GM12878 (cell line): Measurements from ENCODE around the gene CSMD2. TPM values are rescaled to one million over a fixed set of nuclear protein-coding genes. Genes with fewer than 3 reads are reported as not detected.

Source experiments
- ATAC-seq: fragments of 200-7000 bp; cut with Tn5 transposase; 3 replicates; pipeline ENCODE4 v1.9.1; 2020; ENCODE audit warnings: mild to moderate bottlenecking, moderate library complexity
- BruUV-seq: library from RNA; stranded (reverse); fragments of 400-500 nt; replicated peaks from 2 replicates; lab custom pipeline; 2021; lab: Mats Ljungman, UMichigan
- CTCF ChIA-PET: fragments of 300-600 bp; sonication (Branson Sonifier 250); formaldehyde crosslinking; extraction: SDS; loops from one replicate; lab custom pipeline; 2021; ENCODE audit warnings: inconsistent platforms; lab: Yijun Ruan, JAX
- POLR2A ChIA-PET: fragments of 350-600 bp; formaldehyde crosslinking; extraction: SDS; loops from one replicate; lab custom pipeline; 2021; ENCODE audit warnings: inconsistent platforms; lab: Charles Lee
- RAD21 ChIA-PET: fragments of 300-600 bp; sonication (Branson Sonifier 250); formaldehyde crosslinking; loops from one replicate; lab custom pipeline; 2023; ENCODE audit warnings: antibody characterized with exemption; ENCODE audit not compliant: unreplicated experiment; lab: Charles Lee
- SMC1A ChIA-PET: fragments of 300-600 bp; sonication (Branson Sonifier 250); formaldehyde crosslinking; loops from one replicate; lab custom pipeline; 2023; ENCODE audit not compliant: unreplicated experiment, uncharacterized antibody; lab: Charles Lee
- DNase-seq: peaks from one replicate; pipeline ENCODE4 v3.0.0-alpha.2; 2011; ENCODE audit warnings: low read depth, low spot score
- FAIRE-seq: peaks from 3 replicates; lab custom pipeline; 2011; peaks lifted over from hg19 to GRCh38; lab: Jason Lieb, UNC
- H2AFZ ChIP-seq: 2 replicates; pipeline ENCODE4 v1.6.0; 2011; ENCODE audit warnings: low read depth, low read length, control low read depth; ENCODE audit not compliant: control insufficient read depth
- H3K27ac ChIP-seq: 2 replicates; pipeline ENCODE4 v1.5.1; 2011; ENCODE audit warnings: control low read depth; ENCODE audit not compliant: control insufficient read depth, insufficient read depth
- H3K27me3 ChIP-seq, 2 experiments: replicated peaks in 1 of 2; 2 replicates each; pipeline versions ENCODE4 v1.6.0 to v1.6.1; 2011; ENCODE audit warnings: low read length in 1 of 2; ENCODE audit not compliant: control insufficient read depth in 2 of 2, insufficient read depth in 2 of 2
- H3K36me3 ChIP-seq, 2 experiments: 2 replicates each; pipeline ENCODE4 v1.5.1; 2011; ENCODE audit warnings: low read length in 1 of 2; ENCODE audit not compliant: control insufficient read depth in 2 of 2, insufficient read depth in 2 of 2
- H3K4me1 ChIP-seq: 2 replicates; pipeline ENCODE4 v1.6.1; 2011; ENCODE audit warnings: mild to moderate bottlenecking, low read length, moderate library complexity, mixed read lengths; ENCODE audit not compliant: control insufficient read depth, insufficient read depth
- H3K4me2 ChIP-seq: 2 replicates; pipeline ENCODE4 v1.6.0; 2011; ENCODE audit warnings: control low read depth; ENCODE audit not compliant: control insufficient read depth, insufficient read depth
- H3K4me3 ChIP-seq: fragments of 200-600 bp; sonication (generic); 2 replicates; pipeline ENCODE4 v1.5.1; 2016
- H3K79me2 ChIP-seq: 2 replicates; pipeline ENCODE4 v1.6.0; 2011; ENCODE audit warnings: low read length; ENCODE audit not compliant: control insufficient read depth, insufficient read depth
- H3K9ac ChIP-seq: 2 replicates; pipeline ENCODE4 v1.8.0; 2011; ENCODE audit warnings: low read length, control low read depth, mixed read lengths; ENCODE audit not compliant: control insufficient read depth, insufficient read depth
- H3K9me3 ChIP-seq: replicated peaks from 3 replicates; pipeline ENCODE4 v1.5.1; 2011; ENCODE audit warnings: mild to moderate bottlenecking, low read length; ENCODE audit not compliant: control insufficient read depth, insufficient read depth
- H4K20me1 ChIP-seq: 2 replicates; pipeline ENCODE4 v1.6.0; 2011; ENCODE audit not compliant: control insufficient read depth, insufficient read depth
- ATF3 ChIP-seq: IDR thresholded peaks from 2 replicates; pipeline ENCODE4 v1.6.1; 2011; ENCODE audit warnings: low read depth, mild to moderate bottlenecking, low read length, moderate library complexity, borderline replicate concordance; ENCODE audit errors: extremely low read depth
- BMI1 ChIP-seq: fragments of 450-650 bp; IDR thresholded peaks from 2 replicates; pipeline ENCODE4 v1.6.1; 2016; ENCODE audit warnings: mild to moderate bottlenecking, moderate library complexity, borderline replicate concordance
- CBFB ChIP-seq: IDR thresholded peaks from 2 replicates; pipeline ENCODE4 v1.6.1; 2016; ENCODE audit warnings: antibody characterized with exemption, low read depth
- CREM ChIP-seq: IDR thresholded peaks from 2 replicates; pipeline ENCODE4 v1.6.1; 2014; ENCODE audit warnings: antibody characterized with exemption, low read depth
- GABPA ChIP-seq: IDR thresholded peaks from 2 replicates; pipeline ENCODE4 v1.6.1; 2014; ENCODE audit warnings: antibody characterized with exemption, low read depth, mild to moderate bottlenecking, inconsistent platforms
- IKZF1 ChIP-seq: fragments of 450-650 bp; conservative IDR thresholded peaks from 2 replicates; pipeline ENCODE4 v1.6.1; 2017; ENCODE audit warnings: antibody characterized with exemption, mild to moderate bottlenecking
- KLF5 ChIP-seq: fragments of 450-650 bp; IDR thresholded peaks from 2 replicates; pipeline ENCODE4 v1.6.1; 2014; ENCODE audit warnings: mild to moderate bottlenecking; ENCODE audit not compliant: partially characterized antibody
- MEF2A ChIP-seq: IDR thresholded peaks from 2 replicates; pipeline ENCODE4 v1.6.1; 2011; ENCODE audit warnings: low read depth, mild to moderate bottlenecking, low read length, moderate library complexity; ENCODE audit not compliant: insufficient read depth
- MEF2B ChIP-seq: fragments of 450-650 bp; IDR thresholded peaks from 2 replicates; pipeline ENCODE4 v1.6.1; 2018; ENCODE audit warnings: mild to moderate bottlenecking, moderate library complexity; ENCODE audit not compliant: partially characterized antibody, poor library complexity, severe bottlenecking
- PRDM15 ChIP-seq: fragments of 450-650 bp; formaldehyde crosslinking; IDR thresholded peaks from 2 replicates; pipeline ENCODE4 v1.4.0; 2020; ENCODE audit warnings: mild to moderate bottlenecking, moderate library complexity
- SIX5 ChIP-seq: IDR thresholded peaks from 2 replicates; pipeline ENCODE4 v1.6.1; 2011; ENCODE audit warnings: mild to moderate bottlenecking, low read depth, low read length, moderate library complexity; ENCODE audit not compliant: severe bottlenecking
- SMAD5 ChIP-seq: IDR thresholded peaks from 2 replicates; pipeline ENCODE4 v1.6.1; 2016; ENCODE audit warnings: antibody characterized with exemption, low read depth
- SMARCA5 ChIP-seq: fragments of 450-650 bp; IDR thresholded peaks from 2 replicates; pipeline ENCODE4 v1.6.1; 2017; ENCODE audit warnings: mild to moderate bottlenecking
- TCF7 ChIP-seq: IDR thresholded peaks from 2 replicates; pipeline ENCODE4 v1.6.1; 2014; ENCODE audit warnings: antibody characterized with exemption, borderline replicate concordance
- ZBTB33 ChIP-seq: fragments of 450-650 bp; IDR thresholded peaks from 2 replicates; pipeline ENCODE4 v1.6.1; 2017; ENCODE audit warnings: mild to moderate bottlenecking
- ZNF592 ChIP-seq: fragments of 450-650 bp; IDR thresholded peaks from 2 replicates; pipeline ENCODE4 v1.6.1; 2017; ENCODE audit warnings: mild to moderate bottlenecking, moderate library complexity
- WGBS: methylation state at CpG from one replicate; pipeline ENCODE4 v1.1.6; 2016; ENCODE audit warnings: low lambda C conversion rate; ENCODE audit not compliant: insufficient replicate concordance, insufficient coverage; ENCODE audit errors: missing lambda C conversion rate; 5-methylcytosine and 5-hydroxymethylcytosine counted together
- in situ Hi-C: fragments of 300-500 bp; cut with MboI; formaldehyde crosslinking; loops from 9 replicates; pipeline ENCODE4 v1.14.3; 2018; ENCODE audit warnings: mixed read lengths
- intact Hi-C: fragments of 100-400 bp; cut with micrococcal nuclease; formaldehyde crosslinking; loops from one replicate; pipeline ENCODE4 v1.14.2; 2022; ENCODE audit not compliant: unreplicated experiment
- polyA plus RNA-seq, 11 experiments: library from polyadenylated mRNA; depleted of rRNA in 4 of 11; unstranded in 6 of 11; stranded (reverse) in 5 of 11; fragments of >200 nt; fragmentation: Nextera tagmentation in 4 of 11; fragmentation: Illumina TruSeq in 1 of 11; extraction: Ambion mirVana in 4 of 11; extraction: Trizol in 1 of 11; gene quantifications; 1 replicate in 1 of 11; 2 replicates in 10 of 11; pipeline versions ENCODE4 v1.2.1 to v1.2.3, GENCODE V29; 2011 to 2016; ENCODE audit warnings: inconsistent platforms in 2 of 11, missing spikeins in 2 of 11, low read depth in 1 of 11
- total RNA-seq, 4 experiments: library from RNA; depleted of rRNA in 3 of 4; stranded (reverse); fragments of >200 nt in 3 of 4; fragmentation: Illumina TruSeq in 1 of 4; extraction: Trizol in 1 of 4; gene quantifications; 2 replicates each; pipeline versions ENCODE4 v1.2.1 to v1.2.3, GENCODE V29; 2013 to 2021

The CSMD2 gene
- total and polyA plus RNA-seq, 10 of the 15 experiments (the other 5 are each of a cell fraction or from before 2014, with no cell fraction given): under 0.01 TPM; not detected in 9

- in situ Hi-C loops: no loop called here
- Histone ChIP-seq H4K20me1 (no peaks in the 10 kb centered on the region), H3K36me3 (peaks cover 0 to 19% of the 10 kb centered on the region in 2 experiments; a peak in 3 of 4 replicates), H3K9ac (no peak overlapping the region), H3K4me2 (no peak overlapping the region), H3K9me3 (peaks cover 6% of the 10 kb centered on the region; the same call in 2 of the 3 replicates), H2AFZ (no peak overlapping the region), H3K79me2 (no peaks in the 10 kb centered on the region), H3K4me3 (no peak overlapping the region), H3K4me1 (no peaks in the 10 kb centered on the region), H3K27me3 (no peaks in the 10 kb centered on the region), H3K27ac (no peak overlapping the region)
- FAIRE-seq (no peak), DNase-seq (no peak), ATAC-seq (no peak)
- ChIA-PET SMC1A (no interaction called here), RAD21 (no interaction called here), POLR2A (interaction anchor here (0.6 kb wide), 1 partner anchor 321 kb away, joined by 3 read pairs; no protein-coding TSS in a partner anchor), CTCF (no interaction called here)
- 100% methylated on average over 2 of the region's 2 CpGs for WGBS
- BruUV-seq: no TSS peak
- intact Hi-C loops: no loop called here
- no peak for TF ChIP-seq GABPA
- TF ChIP-seq BMI1: no peak
- no peak for TF ChIP-seq ZBTB33
- no peak for TF ChIP-seq CREM
- TF ChIP-seq MEF2B: no peak
- no peak for TF ChIP-seq KLF5
- no peak for TF ChIP-seq SMAD5
- TF ChIP-seq PRDM15 (CRISPR knock-in tag): no peak
- no peak for TF ChIP-seq SIX5
- TF ChIP-seq IKZF1: no peak
- no peak for TF ChIP-seq TCF7
- TF ChIP-seq ZNF592: no peak
- no peak for TF ChIP-seq CBFB
- TF ChIP-seq SMARCA5: no peak
- no peak for TF ChIP-seq ATF3
- no peak for TF ChIP-seq MEF2A
Measured at GRCh38 chr1:33488624-33489023, 676.4 kb downstream of the CSMD2 start.
